Vagina (tissue), 2 donors: ENCODE data around the gene CTU2.

Experiments
- POLR2A ChIP-seq, 2 donors: fragments of 450-650 bp; IDR thresholded peaks; one replicate each; pipeline ENCODE4 v1.6.1; 2017; ENCODE audit warnings: antibody characterized with exemption in 2 of 2, mild to moderate bottlenecking in 2 of 2, moderate library complexity in 2 of 2
- POLR2AphosphoS5 ChIP-seq, 2 donors: sonication (generic); formaldehyde crosslinking; IDR thresholded peaks; one replicate each; pipeline ENCODE4 v1.9.0; 2017; ENCODE audit warnings: antibody characterized with exemption in 2 of 2, mild to moderate bottlenecking in 2 of 2, low read depth in 1 of 2; ENCODE audit not compliant: insufficient read depth in 1 of 2
- TF ChIP-seq, protein P1 (sequence below), 3 experiments: fragments of 450-650 bp in 2 of 3; fragments of 200-600 bp in 1 of 3; sonication (generic) in 1 of 3; IDR thresholded peaks; one replicate each; pipeline ENCODE4 v1.5.1; 2017 to 2019; ENCODE audit warnings: antibody characterized with exemption in 3 of 3, mild to moderate bottlenecking in 2 of 3, moderate library complexity in 2 of 3

DNA sequence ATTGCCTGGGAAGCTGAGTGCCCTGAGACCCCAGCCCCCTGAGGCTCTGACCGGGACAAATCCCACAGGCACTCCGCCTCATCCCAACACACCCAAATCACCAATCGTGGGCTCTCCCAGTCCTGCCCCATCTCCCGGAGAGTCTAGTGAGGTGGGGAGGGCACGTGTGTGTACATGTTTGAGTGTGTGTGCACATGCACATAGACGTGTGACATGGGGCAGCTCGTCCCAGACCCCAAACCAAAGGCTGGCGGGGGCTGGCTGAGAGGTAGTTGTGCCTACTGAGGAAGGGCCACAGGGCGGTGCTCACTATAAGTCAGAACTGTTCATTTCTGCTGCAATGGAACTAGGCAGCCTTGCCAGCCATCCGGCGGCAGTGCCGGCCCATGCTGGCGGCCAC lies 28.6 kb upstream of the CTU2 start:
- TF ChIP-seq, protein P1, sequence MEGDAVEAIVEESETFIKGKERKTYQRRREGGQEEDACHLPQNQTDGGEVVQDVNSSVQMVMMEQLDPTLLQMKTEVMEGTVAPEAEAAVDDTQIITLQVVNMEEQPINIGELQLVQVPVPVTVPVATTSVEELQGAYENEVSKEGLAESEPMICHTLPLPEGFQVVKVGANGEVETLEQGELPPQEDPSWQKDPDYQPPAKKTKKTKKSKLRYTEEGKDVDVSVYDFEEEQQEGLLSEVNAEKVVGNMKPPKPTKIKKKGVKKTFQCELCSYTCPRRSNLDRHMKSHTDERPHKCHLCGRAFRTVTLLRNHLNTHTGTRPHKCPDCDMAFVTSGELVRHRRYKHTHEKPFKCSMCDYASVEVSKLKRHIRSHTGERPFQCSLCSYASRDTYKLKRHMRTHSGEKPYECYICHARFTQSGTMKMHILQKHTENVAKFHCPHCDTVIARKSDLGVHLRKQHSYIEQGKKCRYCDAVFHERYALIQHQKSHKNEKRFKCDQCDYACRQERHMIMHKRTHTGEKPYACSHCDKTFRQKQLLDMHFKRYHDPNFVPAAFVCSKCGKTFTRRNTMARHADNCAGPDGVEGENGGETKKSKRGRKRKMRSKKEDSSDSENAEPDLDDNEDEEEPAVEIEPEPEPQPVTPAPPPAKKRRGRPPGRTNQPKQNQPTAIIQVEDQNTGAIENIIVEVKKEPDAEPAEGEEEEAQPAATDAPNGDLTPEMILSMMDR (IDR thresholded peaks at IDR 0.05): no peak
- TF ChIP-seq POLR2A (IDR thresholded peaks at IDR 0.05) (no peak), POLR2AphosphoS5 (IDR thresholded peaks at IDR 0.05; ENCODE audit: insufficient read depth in 1 of 2, low read depth in 1 of 2) (no peak)
